Ishikawa (cell line): ENCODE results near the gene FAM98A.

Experiments
- CEBPB ChIP-seq: IDR thresholded peaks from 2 replicates; pipeline ENCODE4 v1.6.1; 2012
- CREB1 ChIP-seq: IDR thresholded peaks from 2 replicates; pipeline ENCODE4 v1.6.1; 2012; ENCODE audit warnings: low read depth
- EGR1 ChIP-seq: IDR thresholded peaks from 2 replicates; pipeline ENCODE4 v1.6.1; 2012
- FOXM1 ChIP-seq: IDR thresholded peaks from 2 replicates; pipeline ENCODE4 v1.6.1; 2012; ENCODE audit warnings: low read depth, borderline replicate concordance
- NFIC ChIP-seq: IDR thresholded peaks from 2 replicates; pipeline ENCODE4 v1.6.1; 2012
- REST ChIP-seq: IDR thresholded peaks from 2 replicates; pipeline ENCODE4 v1.6.1; 2012; ENCODE audit warnings: low read depth, mild to moderate bottlenecking
- TCF12 ChIP-seq: IDR thresholded peaks from 2 replicates; pipeline ENCODE4 v1.6.1; 2012; ENCODE audit warnings: low read depth
- TEAD4 ChIP-seq: IDR thresholded peaks from 2 replicates; pipeline ENCODE4 v1.6.1; 2012
- USF1 ChIP-seq: IDR thresholded peaks from 2 replicates; pipeline ENCODE4 v1.6.1; 2012
- YY1 ChIP-seq: IDR thresholded peaks from 2 replicates; pipeline ENCODE4 v1.6.1; 2012; ENCODE audit warnings: low read depth
- ZBTB7A ChIP-seq: IDR thresholded peaks from 2 replicates; pipeline ENCODE4 v1.6.1; 2012; ENCODE audit warnings: low read depth
- TF ChIP-seq, protein P1 (sequence below): IDR thresholded peaks from 2 replicates; pipeline ENCODE4 v1.6.1; 2012

FAM98A gene

DNA sequence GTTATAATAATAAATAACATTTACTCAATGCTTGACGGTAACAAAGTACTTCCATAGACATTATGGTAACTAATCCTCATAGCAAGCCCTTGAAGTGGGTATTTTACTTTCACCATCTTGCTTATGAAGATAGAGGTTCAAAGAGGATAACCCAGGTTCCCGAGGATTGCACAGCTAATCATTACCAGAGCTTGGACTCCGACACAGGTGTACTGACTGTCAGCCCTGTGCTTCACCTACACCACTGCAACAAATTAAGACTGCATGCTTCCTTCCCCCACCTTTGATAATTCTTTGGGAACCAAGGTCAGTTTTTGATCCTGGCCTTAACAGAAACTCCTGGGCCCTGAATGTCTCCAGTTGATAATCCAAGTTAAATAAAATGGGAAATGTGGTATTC, 48.9 kb downstream of the FAM98A start:
- no peak for TF ChIP-seq YY1
- no peak for TF ChIP-seq NFIC
- TF ChIP-seq USF1 = no peak
- no peak for TF ChIP-seq CREB1
- no peak for TF ChIP-seq TEAD4
- no peak for TF ChIP-seq FOXM1

GRCh38 chr2:33541243-33541642, 57.9 kb downstream of the FAM98A start:
- no peak for TF ChIP-seq EGR1
- TF ChIP-seq TEAD4 = no peak
- no peak for TF ChIP-seq TCF12
- TF ChIP-seq REST = no peak
- TF ChIP-seq ZBTB7A = no peak
- no peak for TF ChIP-seq CEBPB
- no peak for TF ChIP-seq FOXM1

DNA sequence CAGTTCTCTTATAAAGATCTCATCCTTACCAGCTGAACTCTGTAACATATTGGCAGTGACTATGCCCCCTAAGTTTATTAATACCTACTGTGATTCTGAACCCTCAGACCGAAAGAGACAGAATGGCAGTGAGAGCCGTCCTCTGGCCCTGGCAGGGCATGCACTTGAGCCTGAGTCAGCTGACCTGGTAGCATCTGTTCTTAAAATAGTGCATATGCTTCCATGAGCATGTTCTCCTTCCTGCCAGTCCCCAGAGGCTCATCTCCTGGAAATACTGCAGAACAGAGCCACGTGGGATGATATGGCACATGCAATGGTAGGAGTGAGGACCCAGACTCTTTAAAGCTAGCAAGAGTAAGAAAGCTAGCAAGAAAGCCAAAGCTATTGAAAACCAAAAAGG, 63.7 kb downstream of the FAM98A start:
- TF ChIP-seq TCF12 = no peak
- TF ChIP-seq USF1 = no peak
- TF ChIP-seq, protein P1, sequence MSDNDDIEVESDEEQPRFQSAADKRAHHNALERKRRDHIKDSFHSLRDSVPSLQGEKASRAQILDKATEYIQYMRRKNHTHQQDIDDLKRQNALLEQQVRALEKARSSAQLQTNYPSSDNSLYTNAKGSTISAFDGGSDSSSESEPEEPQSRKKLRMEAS = no peak
